ENCODE measurements around the gene SEC23B.

DNA sequence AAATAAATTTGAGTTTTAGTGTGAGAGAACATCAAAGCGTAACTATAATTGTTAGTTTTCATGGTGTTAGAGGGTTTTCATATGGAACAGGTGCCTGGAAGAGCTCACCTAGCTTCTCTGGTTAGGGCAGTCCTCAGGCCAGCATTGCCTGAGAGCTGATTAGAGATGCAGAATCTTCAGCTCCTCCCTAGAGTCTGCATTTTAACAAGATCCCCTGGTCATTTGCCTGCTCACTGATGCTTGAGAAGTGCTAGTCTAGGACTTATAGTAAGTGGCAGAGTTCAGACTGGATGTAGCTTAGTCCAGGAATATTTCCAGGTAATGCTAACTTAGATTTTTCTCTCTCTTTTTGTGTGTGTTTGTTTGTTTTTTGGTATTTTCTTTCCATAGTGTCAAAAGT is 37.8 kb downstream of the SEC23B start:
- TF ChIP-seq, protein P1, sequence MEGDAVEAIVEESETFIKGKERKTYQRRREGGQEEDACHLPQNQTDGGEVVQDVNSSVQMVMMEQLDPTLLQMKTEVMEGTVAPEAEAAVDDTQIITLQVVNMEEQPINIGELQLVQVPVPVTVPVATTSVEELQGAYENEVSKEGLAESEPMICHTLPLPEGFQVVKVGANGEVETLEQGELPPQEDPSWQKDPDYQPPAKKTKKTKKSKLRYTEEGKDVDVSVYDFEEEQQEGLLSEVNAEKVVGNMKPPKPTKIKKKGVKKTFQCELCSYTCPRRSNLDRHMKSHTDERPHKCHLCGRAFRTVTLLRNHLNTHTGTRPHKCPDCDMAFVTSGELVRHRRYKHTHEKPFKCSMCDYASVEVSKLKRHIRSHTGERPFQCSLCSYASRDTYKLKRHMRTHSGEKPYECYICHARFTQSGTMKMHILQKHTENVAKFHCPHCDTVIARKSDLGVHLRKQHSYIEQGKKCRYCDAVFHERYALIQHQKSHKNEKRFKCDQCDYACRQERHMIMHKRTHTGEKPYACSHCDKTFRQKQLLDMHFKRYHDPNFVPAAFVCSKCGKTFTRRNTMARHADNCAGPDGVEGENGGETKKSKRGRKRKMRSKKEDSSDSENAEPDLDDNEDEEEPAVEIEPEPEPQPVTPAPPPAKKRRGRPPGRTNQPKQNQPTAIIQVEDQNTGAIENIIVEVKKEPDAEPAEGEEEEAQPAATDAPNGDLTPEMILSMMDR (IDR thresholded peaks at IDR 0.05; ENCODE audit: extremely low read depth in 1 of 2, insufficient read depth in 1 of 2, low read depth in 1 of 2, low read length in 2 of 2), result no peak
- TF ChIP-seq POLR2A (IDR thresholded peaks at IDR 0.05; ENCODE audit: low read depth, low read length) (no peak), MYC (IDR thresholded peaks at IDR 0.05; ENCODE audit: low read depth, low read length) (no peak)

Data from endothelial cell of umbilical vein (primary cell).